OCI-LY1 (cell line): Measurements from ENCODE around the gene COL21A1.

Experiments
- EZH2 ChIP-seq: fragments of 200-600 bp; sonication (generic), shearing (Covaris generic); IDR thresholded peaks from 2 replicates; pipeline ENCODE4 v1.8.0; 2017; ENCODE audit warnings: borderline replicate concordance, mixed run types, mild to moderate bottlenecking, antibody characterized with exemption, low read length, moderate library complexity, mixed read lengths
- TF ChIP-seq, protein P1 (sequence below): fragments of 200-600 bp; sonication (generic), shearing (Covaris generic); IDR thresholded peaks from 2 replicates; pipeline ENCODE4 v1.5.1; 2017; ENCODE audit warnings: mild to moderate bottlenecking, antibody characterized with exemption, low read length, moderate library complexity, mixed read lengths

- TF ChIP-seq, protein P1, sequence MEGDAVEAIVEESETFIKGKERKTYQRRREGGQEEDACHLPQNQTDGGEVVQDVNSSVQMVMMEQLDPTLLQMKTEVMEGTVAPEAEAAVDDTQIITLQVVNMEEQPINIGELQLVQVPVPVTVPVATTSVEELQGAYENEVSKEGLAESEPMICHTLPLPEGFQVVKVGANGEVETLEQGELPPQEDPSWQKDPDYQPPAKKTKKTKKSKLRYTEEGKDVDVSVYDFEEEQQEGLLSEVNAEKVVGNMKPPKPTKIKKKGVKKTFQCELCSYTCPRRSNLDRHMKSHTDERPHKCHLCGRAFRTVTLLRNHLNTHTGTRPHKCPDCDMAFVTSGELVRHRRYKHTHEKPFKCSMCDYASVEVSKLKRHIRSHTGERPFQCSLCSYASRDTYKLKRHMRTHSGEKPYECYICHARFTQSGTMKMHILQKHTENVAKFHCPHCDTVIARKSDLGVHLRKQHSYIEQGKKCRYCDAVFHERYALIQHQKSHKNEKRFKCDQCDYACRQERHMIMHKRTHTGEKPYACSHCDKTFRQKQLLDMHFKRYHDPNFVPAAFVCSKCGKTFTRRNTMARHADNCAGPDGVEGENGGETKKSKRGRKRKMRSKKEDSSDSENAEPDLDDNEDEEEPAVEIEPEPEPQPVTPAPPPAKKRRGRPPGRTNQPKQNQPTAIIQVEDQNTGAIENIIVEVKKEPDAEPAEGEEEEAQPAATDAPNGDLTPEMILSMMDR, result no peak
- TF ChIP-seq EZH2, result no peak
Observed at GRCh38 chr6:56245903-56246351, 1.5 kb downstream of the COL21A1 start.
